Cardiac fibroblast (primary cell): ENCODE data around the gene KCNG1.
A peak's percentile ranks its signal among the peaks of the same experiment; 100 is the strongest.

ENCODE experiments used
- DNase-seq, 2 donors: peaks; one replicate each; pipeline versions ENCODE4 v3.0.0 to v3.0.0-alpha.2; 2010; ENCODE audit warnings: low read depth in 2 of 2
- H3K4me3 ChIP-seq, 2 donors: replicated peaks in 1 of 2; 1 replicate in 1 of 2; 2 replicates in 1 of 2; pipeline ENCODE4 v1.5.1; 2011; ENCODE audit warnings: low read depth in 2 of 2, low read length in 2 of 2, mild to moderate bottlenecking in 2 of 2, moderate library complexity in 1 of 2
- CTCF ChIP-seq: IDR thresholded peaks from one replicate; pipeline ENCODE4 v1.5.1; 2011; ENCODE audit warnings: low read depth, mild to moderate bottlenecking, low read length, inconsistent platforms

KCNG1 gene

GRCh38 chr20:51021067-51022025, 1.6 kb downstream of the KCNG1 start:
- peak overlapping the region in 1 of 2 donors; percentile 65 for H3K4me3 ChIP-seq
- TF ChIP-seq CTCF, result no peak
- DNase-seq, result peak in 1 of 2 donors; percentile 46

GRCh38 chr20:51020657-51021056, 2.2 kb downstream of the KCNG1 start:
- no peak for TF ChIP-seq CTCF
- H3K4me3 ChIP-seq, result no peak overlapping the region
- no peak for DNase-seq

GRCh38 chr20:51019656-51020592, 3.0 kb downstream of the KCNG1 start:
- no peak overlapping the region for H3K4me3 ChIP-seq
- DNase-seq, result no peak
- no peak for TF ChIP-seq CTCF

GRCh38 chr20:51017251-51017650, 5.7 kb downstream of the KCNG1 start:
- TF ChIP-seq CTCF, result no peak
- DNase-seq, result no peak
- no peak overlapping the region for H3K4me3 ChIP-seq

GRCh38 chr20:51016521-51016920, 6.4 kb downstream of the KCNG1 start:
- DNase-seq, result no peak
- TF ChIP-seq CTCF, result no peak
- H3K4me3 ChIP-seq, result no peak overlapping the region

GRCh38 chr20:51014797-51015722, 7.8 kb downstream of the KCNG1 start:
- TF ChIP-seq CTCF, result peak; percentile 84
- H3K4me3 ChIP-seq, result no peak overlapping the region
- DNase-seq, result peak; percentile 70 to 71
